HT1080 (cell line): Measurements from ENCODE around the gene HBS1L. TPM values are rescaled to one million over a fixed set of nuclear protein-coding genes. Genes with fewer than 3 reads are reported as not detected.

Experiments
- DNase-seq: peaks from one replicate; pipeline ENCODE4 v3.0.0-alpha.2; 2015; ENCODE audit warnings: low read depth
- total RNA-seq: library from RNA; depleted of rRNA; stranded (reverse); fragments of >200 nt; shearing (Covaris generic); gene quantifications from 2 replicates; pipeline ENCODE4 v1.2.3, GENCODE V29; 2014

HBS1L gene
- total RNA-seq, 1 experiment from 2014 or later = 102 TPM

DNA sequence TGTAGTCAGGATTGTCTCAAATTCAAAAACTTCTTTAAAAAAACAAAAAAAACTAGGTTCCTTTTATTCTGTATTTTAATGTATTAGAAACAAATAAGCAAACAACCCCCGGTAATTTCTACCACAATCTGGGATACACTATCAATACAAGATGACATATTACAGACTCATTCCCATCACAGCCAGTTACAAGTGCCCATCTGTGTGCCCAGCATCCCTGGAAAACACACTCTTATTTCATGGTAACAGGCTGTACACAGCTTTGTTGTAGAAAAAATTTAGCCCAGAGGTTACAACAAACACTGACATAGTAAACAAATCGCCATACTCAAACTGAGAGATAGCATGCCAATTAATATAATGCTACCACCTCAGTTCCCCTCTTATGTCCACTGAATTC is 16.3 kb downstream of the HBS1L start:
- DNase-seq = no peak

DNA sequence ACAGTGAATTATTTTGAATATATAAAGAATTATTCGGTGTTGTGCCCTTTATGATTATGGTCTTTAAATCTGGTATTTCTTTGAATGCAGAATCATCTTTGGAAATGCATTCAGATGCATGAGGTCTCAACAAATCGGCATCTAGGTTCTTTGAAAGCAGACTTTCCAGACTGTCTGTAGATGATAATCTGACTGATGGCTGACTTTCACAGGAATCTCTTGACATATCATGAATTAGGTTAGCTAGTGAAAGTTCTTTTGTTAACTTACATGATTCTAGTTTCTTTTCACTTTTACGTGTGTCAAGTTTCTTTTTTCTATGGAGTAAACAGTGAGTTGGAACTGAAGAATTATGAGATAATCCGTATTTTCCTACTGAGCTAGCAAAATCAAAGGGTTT is 17.1 kb downstream of the HBS1L start:
- DNase-seq = no peak

DNA sequence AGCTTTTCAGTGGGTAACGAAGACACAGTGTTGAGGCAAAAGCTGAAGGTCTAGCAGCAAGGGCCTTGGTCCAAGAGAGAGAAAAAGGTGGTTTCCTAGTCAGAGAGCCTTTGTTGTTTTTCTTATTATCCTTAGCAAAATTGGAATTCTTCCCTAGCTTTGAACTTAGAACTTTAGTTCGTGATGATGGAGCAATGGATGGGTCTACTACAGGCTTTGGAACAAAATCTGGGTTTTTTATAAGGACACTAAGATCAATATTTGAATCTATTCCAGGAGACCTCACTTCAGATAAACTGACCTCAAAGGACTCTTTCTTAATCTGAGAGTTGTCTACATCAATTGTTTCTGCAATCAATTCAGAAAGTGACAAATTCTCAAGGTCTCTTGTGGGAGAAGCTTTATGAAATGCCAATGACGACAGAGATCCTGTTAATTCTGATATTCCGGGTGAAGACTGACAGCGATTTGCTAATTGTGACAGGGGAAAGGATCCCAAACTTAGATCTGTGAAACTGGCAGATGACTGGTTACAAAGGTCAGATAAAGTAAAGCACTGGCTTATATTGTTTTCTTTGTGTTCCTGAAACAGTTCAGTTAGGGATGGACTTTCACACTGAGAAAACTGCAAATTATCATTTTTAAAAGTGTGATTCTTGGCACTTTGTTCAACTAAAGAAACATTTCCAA is 17.7 kb downstream of the HBS1L start:
- no peak for DNase-seq

DNA sequence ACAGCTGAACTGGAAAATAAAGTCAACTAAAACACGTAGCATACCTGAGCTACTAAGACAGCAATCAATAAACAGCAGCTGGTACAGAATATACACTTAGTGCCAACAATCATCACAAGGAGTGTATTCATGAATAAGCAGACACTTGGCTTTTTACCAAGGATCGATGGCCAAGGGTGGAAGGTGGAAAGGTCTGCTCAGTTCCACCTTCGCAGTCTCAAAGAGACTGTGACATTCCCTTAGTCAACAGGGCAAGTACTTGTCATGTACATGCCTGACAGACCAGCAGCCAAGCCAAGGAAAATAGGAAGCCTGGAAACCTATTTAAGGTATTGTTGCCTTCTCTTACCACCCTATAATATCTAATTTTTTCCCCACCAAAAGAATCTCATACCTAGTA is 21.4 kb downstream of the HBS1L start:
- no peak for DNase-seq

DNA sequence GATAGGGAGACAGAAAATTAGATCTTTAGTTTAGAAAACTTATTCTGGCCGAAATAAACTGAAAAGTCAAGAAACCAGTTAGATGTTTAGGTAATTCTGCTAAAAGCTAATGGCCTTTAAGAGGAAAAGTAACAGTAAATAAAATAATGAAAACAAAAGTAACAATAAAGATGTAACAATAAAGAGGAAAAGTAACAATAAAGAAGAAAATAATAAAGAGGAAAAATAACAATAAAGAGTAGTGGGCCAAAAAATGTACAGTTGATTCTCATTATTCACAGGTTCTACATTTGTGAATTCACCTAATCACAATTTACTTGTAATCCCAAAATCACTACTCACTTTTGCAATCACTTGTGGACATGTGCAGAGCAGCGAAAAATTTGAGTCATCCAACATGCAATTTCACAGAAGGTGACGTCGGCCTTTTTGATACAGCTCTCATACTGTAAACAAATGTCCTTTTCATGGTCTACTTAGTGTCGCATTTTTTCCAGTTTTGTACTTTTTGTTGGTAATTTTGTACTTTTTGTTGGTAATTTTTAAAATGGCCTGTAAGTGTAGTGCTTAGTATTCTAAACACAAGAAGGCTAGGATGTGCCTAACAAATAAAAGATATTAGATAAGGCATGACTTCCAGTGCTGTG is 24.0 kb downstream of the HBS1L start:
- no peak for DNase-seq

DNA sequence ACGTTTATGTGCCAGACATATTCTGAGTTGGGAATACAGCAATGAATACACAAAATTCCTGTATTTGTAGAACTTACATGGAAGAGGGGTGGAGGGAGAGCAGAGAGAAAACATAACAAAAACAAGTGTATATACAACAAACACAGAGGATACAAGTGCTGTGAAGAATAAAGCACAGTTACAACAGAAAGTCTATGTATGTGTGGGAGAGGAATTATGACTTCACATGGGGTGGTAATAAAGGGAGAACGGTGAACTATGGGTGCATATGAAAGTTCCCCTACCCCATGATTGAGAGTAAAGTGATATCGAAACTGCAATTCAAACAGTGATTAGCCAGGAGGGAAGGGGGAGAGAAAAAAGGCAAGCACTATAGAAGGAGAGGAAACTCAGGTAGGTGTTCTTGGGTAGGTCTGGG is 24.6 kb downstream of the HBS1L start:
- DNase-seq = no peak

DNA sequence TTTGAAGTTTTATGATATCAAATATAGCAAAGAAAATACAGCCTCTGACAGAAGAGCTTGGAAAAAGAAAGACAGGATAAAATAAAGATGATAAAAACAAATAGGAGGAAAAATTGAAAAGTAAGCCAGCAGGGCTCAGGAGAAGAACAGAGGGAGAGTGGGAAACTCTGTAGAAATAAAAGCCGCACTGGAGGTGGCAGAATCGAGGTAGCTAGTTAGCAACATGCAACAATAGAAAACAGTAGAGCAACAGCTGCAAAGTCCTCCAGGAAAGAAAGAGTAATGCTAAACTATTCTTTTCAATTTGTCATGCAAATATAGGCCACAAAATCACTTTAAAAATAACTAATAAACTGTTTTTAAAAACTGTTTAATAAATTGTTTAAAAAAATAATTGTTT is 28.8 kb downstream of the HBS1L start:
- no peak for DNase-seq

DNA sequence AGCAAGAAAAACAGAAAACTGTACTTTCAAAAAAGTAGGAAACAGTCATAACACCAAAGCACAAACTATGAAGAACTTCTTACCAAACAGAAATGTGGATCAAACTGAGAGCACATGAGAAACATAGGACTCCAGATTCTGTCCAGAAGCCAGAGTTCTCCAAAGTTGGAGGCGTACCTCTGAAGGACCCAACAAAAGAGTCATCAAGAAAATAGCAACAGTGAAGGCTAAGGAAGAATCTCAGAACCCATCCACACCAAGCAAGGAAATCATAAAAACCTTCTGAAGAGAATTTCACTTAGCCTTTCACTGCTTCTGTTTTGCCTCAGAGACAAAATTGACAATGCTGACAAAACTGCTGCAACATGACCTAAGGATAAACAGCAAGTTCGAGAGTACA is 29.4 kb downstream of the HBS1L start:
- DNase-seq = no peak

DNA sequence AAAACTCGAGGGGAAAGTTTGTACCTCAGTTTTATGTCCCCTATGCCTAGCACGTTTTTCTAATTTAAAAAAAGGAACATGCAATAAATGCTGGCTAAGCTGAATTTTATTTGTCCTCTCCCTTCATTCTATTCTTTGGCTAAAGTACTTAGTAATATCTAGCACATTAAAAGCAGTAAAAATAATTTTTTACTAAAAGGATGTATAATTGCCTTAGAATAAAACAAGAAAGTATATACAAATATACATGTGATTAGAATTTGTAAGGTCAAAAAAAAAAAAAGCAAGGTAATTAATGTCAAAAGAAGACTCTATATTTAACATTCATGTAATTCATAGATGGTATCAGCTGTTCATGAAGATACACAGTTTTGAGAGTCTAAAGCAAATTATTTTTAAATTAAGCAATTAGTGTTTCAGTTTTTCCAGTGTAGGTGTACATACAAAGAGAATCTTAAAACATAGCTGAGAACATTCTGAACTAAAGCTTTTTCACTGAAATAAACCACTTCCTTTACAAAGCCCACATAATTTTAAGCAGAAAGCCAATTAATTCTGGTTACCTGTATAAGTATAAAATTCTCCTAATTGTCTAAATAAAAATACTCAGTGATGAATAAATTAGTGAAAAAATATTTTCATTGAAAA is 32.4 kb downstream of the HBS1L start:
- DNase-seq = no peak

DNA sequence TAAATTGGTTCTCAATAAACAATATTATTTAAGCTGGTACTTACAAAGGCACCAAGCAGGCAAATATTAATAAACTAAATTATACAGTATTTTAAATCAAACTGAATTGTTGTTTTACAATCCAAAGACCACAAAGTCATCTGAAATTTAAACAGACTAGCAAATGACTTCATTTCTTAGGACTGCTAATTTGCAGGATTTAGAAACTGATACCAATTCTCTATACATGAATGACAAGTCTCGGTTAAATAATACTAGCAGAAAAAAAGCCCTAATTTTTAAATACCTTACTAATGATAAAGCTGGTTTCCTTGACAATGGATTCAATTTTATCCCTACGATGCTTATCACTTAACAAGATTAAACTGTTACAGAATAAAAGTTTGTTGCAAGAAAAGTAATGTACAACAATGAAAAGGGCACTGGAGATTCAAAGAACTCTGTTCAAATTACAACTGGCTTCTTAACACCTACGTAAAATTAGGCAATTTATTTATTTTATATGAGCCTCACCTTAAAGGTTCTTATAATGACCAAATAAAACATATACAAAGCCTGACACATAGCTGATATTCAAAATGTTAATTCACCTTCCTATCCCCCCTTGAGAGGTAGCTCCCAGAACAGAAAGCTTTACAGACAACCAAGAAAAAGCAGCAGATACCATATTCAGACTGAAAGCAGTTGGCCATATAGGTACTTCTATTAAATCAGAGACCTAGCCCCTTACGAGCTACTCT is 33.1 kb downstream of the HBS1L start:
- no peak for DNase-seq

DNA sequence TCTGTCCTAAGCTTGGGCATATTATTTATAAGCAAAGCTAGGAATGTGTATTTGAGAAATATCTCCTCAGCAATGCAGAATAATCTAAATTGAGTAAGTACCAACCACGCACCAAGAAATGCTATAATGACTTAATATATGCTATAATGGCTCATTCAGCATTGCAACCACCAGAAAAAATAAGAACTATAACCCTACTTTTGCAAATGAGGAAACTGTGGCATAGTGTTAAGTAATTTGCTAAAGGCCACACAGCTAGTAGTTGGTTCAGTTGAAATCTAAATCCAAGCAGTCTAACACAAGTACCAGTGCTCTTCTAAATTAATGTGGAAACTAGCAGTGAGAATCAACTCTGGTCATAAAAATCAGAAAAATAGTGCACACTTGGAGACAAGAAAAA is 35.7 kb downstream of the HBS1L start:
- no peak for DNase-seq

DNA sequence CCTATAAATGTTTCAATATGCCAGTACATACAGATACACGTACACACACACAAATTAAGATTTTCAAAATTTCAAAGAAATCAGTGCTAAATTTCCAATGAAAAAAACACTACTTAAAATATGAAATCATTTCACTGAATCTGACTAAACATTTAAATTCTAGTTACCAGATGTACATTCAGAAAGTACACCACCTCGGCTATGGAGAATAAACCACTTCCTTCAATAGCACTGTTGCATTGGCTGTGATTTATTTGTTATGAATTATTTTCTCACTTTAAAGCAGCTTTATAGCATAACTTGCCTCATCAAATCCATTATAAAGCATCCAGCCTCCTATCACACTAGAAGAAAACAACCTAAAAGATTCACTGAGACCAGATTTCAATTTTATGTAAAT is 36.6 kb downstream of the HBS1L start:
- DNase-seq = no peak

DNA sequence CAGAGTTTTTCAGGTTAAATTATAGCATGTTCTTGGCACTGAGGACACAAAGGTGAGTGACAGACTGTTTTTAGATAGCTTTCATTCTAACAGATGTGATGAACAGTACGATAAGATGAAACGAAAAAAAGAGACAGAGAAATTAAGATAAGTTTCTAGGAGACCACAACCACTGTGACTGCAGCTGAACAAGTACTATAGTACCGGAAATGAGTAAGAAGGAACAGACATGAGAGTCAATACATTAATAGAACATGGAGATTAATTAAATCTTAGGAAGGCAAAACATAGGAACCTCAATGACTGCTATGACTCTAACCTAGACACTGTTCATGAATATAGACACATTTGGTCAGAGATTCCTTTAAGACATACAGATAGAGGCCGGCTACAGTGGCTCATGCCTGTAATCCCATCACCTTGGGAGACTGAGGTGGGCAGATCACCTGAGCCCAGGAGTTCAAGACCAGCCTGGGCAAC is 40.2 kb downstream of the HBS1L start:
- no peak for DNase-seq

DNA sequence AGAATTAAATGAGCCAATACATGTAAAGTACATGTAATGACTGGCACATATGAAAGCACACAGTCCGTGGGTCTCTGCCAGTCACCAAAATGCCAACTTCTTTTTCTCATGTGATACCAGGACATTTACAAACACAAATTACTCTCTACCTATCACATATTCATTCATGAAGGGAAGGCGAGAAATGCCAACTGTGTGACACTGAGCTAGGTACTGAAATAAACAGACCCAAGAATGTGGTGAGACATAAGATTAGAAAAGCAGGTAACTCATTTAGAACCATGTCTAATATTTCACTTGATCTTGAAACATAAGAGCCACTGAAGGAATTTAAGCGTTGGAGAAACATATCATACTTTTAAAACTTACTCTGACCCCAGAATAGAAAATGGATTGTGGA is 41.4 kb downstream of the HBS1L start:
- no peak for DNase-seq

DNA sequence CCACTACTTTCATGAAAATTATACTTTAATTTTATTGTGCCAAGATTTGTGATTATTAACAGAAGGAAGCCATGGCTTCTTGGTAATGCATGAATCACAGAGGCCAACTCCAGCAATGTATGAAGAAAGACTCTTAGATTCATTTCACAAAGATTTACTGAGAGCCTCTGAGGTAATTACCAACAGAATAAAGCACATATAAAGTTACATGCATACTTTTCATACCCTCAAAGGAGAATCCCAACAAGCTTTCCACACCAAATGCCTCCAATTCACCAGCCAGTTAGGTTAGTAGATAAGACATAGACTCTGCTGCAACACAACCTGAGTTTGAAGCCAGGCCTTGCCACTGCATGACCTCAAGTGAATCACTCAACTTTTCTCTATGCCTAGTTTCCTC is 41.9 kb downstream of the HBS1L start:
- no peak for DNase-seq

DNA sequence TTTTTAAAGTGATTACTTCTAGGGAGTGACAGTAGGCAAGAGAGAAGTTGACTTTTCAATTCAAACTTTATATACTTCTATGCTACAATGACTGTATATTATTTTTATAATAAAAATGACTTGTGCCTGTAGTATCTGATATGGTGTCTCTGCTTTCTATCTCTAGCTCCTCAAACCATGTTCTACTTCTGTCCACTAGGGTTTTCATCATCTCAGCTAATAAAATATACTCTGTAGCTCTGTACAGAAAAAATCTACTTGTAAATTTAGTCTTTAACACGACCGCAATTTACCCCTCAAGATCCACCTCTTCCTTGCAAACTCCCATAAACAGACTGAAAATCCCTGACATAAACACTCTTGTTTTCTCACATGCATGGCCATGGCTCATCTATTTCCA is 42.3 kb downstream of the HBS1L start:
- no peak for DNase-seq

DNA sequence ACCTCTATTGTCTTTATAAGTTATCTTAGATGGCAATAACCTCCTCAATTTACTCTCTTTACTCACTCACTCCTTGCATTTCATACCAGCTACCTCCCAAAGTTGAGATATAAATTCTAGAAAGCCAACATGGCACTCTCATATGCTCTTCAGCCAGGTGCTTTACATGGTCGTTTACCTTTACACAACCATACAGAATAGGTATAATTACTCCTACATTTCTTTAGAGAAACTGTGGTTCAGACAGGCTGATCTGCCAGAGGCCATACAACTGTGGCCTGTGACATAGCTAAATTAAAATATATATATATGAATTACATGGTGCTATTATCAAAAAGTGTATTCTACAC is 45.7 kb downstream of the HBS1L start:
- no peak for DNase-seq

DNA sequence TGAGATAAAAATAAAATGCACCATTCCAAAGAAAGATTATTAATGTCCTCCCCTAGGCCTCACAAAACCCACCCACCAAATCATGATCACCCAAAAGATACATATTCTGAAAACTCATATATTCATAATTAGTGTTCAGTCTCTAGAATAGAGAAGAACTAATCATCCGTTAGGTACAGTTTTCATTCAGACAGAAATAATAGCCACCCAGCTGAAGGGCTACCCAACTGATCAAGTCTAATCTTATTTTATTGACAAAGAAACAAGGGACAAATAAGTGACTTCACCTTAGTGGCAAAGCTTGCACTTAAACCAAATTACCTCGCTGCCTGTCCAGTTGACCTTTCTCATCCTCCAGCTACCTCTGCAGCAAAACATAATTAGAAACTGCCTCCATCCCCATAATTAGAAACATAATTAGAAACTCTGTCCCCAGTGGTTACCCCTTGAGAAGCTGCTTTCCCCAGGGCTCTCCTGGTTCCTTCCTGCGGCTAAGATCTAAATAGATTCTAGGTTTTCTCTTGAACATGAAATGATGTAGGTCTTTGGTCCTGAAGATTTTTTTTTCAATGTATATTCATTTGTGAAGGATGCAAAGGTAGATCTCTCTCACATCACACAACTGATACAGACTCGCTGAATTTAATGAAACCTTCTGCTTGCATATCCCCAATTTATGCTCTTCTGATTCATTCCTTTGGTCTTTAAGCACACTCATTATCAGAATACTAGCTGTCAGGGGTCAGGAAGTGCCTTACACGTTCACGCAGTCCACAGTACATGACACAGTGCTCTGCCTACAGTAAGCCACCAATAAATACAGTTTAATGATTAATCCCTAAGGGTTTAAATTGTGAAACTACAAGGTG is 46.3 kb downstream of the HBS1L start:
- DNase-seq = no peak

DNA sequence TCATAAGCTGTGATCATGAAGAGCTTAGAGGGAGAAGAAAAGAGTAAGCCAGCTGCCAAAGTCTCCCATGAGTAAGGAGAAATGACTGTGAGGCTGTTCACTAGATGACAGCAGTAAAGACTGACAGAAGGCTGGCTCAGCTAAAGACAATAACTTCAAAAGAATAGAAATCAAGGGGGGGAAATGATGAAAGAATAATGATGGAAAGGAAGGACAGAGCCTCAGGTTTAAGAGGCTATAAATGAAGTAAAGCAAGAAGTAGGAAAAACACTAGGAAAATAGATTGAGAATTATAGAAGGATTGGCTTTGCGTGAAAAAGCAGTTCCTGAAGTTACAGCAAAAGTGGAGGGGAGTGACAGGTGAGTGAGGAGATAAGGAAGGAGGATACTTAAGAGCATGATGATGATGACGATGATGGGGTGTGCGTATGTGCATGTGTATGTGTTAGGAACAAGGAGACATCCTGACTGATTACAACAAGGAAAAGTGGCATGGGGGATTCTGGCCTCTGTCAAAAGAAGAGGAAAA is 48.2 kb downstream of the HBS1L start:
- no peak for DNase-seq

DNA sequence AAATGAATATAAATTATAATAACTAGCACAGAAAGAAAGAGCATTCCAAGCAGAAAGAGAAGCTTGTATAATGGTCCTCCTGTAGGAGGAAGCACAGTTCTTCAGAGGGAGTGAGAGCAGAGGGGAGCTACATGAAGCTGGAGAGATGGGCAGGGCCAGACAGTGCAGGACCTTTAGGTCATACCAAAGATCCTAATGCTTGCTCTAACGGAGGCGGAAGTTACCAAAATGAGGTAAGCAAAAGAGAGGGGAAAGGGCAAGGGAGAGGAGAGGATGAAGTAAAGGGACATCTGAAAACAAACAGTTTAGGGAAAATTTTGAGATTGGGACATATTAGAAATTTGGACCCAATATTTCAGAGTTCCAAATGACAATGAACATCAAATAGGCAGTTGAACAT is 50.2 kb downstream of the HBS1L start:
- DNase-seq = no peak
